ENCODE measurements around the gene ZNF8.

Gene ZNF8

GRCh38 chr19:58261600-58261967 lies 17.2 kb upstream of the ZNF8 start:
- H3K4me3 ChIP-seq (replicated peaks in 1 of 2; ENCODE audit: low read depth in 2 of 2, low read length in 2 of 2): no peak overlapping the region
- DNase-seq (ENCODE audit: low read depth in 2 of 2): peak in 1 of 2 donors; percentile 27
- TF ChIP-seq, protein P1, sequence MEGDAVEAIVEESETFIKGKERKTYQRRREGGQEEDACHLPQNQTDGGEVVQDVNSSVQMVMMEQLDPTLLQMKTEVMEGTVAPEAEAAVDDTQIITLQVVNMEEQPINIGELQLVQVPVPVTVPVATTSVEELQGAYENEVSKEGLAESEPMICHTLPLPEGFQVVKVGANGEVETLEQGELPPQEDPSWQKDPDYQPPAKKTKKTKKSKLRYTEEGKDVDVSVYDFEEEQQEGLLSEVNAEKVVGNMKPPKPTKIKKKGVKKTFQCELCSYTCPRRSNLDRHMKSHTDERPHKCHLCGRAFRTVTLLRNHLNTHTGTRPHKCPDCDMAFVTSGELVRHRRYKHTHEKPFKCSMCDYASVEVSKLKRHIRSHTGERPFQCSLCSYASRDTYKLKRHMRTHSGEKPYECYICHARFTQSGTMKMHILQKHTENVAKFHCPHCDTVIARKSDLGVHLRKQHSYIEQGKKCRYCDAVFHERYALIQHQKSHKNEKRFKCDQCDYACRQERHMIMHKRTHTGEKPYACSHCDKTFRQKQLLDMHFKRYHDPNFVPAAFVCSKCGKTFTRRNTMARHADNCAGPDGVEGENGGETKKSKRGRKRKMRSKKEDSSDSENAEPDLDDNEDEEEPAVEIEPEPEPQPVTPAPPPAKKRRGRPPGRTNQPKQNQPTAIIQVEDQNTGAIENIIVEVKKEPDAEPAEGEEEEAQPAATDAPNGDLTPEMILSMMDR (IDR thresholded peaks at IDR 0.05; ENCODE audit: low read depth, low read length): no peak

DNA sequence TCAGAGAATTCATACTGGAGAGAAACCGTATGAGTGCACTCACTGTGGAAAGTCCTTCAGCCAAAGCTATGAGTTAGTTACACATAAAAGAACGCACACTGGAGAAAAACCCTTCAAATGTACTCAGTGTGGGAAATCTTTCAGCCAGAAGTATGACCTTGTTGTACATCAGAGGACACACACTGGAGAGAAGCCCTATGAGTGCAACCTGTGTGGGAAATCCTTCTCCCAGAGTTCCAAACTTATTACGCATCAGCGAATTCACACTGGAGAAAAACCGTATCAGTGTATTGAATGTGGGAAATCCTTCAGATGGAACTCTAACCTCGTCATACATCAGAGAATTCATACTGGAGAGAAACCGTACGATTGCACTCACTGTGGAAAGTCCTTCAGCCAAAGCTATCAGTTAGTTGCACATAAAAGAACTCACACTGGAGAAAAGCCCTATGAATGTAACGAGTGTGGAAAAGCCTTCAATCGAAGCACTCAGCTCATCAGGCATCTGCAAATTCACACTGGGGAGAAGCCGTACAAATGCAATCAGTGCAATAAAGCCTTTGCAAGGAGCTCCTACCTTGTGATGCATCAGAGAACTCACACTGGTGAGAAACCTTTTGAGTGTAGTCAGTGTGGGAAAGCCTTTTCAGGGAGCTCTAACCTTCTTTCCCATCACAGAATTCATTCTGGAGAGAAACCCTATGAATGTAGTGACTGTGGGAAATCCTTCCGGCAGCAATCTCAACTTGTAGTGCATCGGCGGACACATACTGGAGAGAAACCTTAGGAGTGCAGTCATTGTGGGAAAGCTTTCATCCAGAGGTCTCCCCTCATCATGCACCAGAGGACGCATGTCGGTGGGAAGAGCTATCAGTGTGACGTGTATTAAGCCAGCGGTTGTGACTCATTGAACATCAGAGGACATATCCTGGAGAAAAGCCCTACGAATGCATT lies 16.5 kb upstream of the ZNF8 start:
- DNase-seq (ENCODE audit: low read depth in 2 of 2): peak in 1 of 2 donors; percentile 29
- TF ChIP-seq, protein P1 (IDR thresholded peaks at IDR 0.05; ENCODE audit: low read depth, low read length): no peak
- H3K4me3 ChIP-seq (replicated peaks in 1 of 2; ENCODE audit: low read depth in 2 of 2, low read length in 2 of 2): no peak overlapping the region

DNA sequence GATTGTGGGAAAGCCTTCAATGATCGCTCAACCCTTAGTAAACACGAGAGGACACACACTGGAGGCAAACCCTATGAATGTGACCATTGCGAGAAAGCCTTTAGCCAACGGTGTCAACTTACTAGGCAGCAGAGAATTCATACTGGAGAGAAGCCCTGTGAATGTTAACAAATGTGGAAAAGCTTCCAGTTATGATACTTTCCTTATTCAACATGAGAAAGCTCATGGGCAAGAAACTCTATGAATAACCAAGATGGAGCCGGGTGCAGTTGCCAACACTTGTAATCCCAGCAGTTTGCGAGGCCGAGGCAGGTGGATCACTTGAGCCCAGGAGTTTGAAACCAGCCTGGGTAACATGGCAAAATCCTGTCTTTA lies 15.8 kb upstream of the ZNF8 start:
- no peak overlapping the region for H3K4me3 ChIP-seq (replicated peaks in 1 of 2; ENCODE audit: low read depth in 2 of 2, low read length in 2 of 2)
- TF ChIP-seq, protein P1 (IDR thresholded peaks at IDR 0.05; ENCODE audit: low read depth, low read length): no peak
- DNase-seq (ENCODE audit: low read depth in 2 of 2): no peak

DNA sequence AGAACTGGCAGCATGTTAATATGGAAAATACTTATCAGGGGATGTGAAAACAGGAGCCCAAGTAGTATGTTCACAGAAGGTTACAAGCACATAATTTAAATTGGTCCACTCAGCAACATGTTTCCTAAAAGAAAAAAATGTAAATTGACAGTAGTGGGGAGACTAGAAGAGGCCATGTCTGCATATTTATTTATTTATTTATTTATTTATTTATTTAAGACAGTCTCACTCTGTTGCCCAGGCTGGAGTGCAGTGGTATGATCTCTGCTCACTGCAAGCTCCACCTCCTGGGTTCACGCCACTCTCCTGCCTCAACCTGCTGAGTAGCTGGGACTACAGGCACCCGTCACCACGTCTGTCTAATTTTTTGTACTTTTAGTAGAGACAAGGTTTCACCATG lies 13.7 kb upstream of the ZNF8 start:
- no peak for DNase-seq (ENCODE audit: low read depth in 2 of 2)
- H3K4me3 ChIP-seq (replicated peaks in 1 of 2; ENCODE audit: low read depth in 2 of 2, low read length in 2 of 2): no peak overlapping the region
- TF ChIP-seq, protein P1 (IDR thresholded peaks at IDR 0.05; ENCODE audit: low read depth, low read length): no peak

DNA sequence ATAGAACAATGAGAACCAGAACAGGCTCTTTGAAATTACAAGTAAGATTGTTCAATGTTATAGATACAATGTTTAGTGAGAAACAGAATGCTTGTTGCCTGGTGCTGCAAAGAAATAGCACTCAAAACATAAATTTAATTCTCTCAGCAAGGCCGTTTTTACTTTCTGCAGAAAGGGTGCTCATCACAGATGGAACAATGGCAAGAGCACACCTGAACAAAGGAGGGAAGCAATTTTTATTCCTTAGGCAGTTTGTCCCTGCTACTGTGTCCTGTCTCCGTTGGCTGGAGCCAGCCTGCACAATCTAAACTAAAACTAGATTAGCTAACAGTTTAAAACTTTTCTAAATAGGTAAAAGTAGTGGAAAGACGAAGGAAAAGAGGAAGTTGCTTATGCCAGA lies 10.4 kb upstream of the ZNF8 start:
- TF ChIP-seq, protein P1 (IDR thresholded peaks at IDR 0.05; ENCODE audit: low read depth, low read length): no peak
- DNase-seq (ENCODE audit: low read depth in 2 of 2): no peak
- no peak overlapping the region for H3K4me3 ChIP-seq (replicated peaks in 1 of 2; ENCODE audit: low read depth in 2 of 2, low read length in 2 of 2)

- no peak overlapping the region for H3K4me3 ChIP-seq (replicated peaks in 1 of 2; ENCODE audit: low read depth in 2 of 2, low read length in 2 of 2)
- DNase-seq (ENCODE audit: low read depth in 2 of 2): peak in 1 of 2 donors; percentile 18
- TF ChIP-seq, protein P1 (IDR thresholded peaks at IDR 0.05; ENCODE audit: low read depth, low read length): no peak
Measured at GRCh38 chr19:58274771-58275201, 4.0 kb upstream of the ZNF8 start.
